Neuronal stem cell (in vitro differentiated cells): ENCODE results near the gene CSF1R.
A peak's percentile ranks its signal among the peaks of the same experiment; 100 is the strongest.

ENCODE experiments used
- DNase-seq: peaks from one replicate; pipeline ENCODE4 v3.0.0-alpha.2; 2013; ENCODE audit warnings: low spot score
- H2AFZ ChIP-seq: one replicate; pipeline ENCODE4 v1.6.1; 2013; ENCODE audit warnings: mild to moderate bottlenecking, low read length, inconsistent platforms
- H2AK5ac ChIP-seq: 2 replicates; pipeline ENCODE4 v1.6.1; 2013; ENCODE audit warnings: low read depth, mild to moderate bottlenecking, inconsistent platforms, low read length, moderate library complexity, mixed read lengths
- H2BK120ac ChIP-seq: 2 replicates; pipeline ENCODE4 v1.6.1; 2013; ENCODE audit warnings: low read depth, mild to moderate bottlenecking, inconsistent platforms, low read length, moderate library complexity, mixed read lengths
- H2BK12ac ChIP-seq: one replicate; pipeline ENCODE4 v1.6.1; 2013; ENCODE audit warnings: low read length, inconsistent platforms
- H2BK15ac ChIP-seq: 2 replicates; pipeline ENCODE4 v1.6.1; 2013; ENCODE audit warnings: mild to moderate bottlenecking, low read length, inconsistent platforms, mixed read lengths
- H2BK5ac ChIP-seq: one replicate; pipeline ENCODE4 v1.6.1; 2013; ENCODE audit warnings: inconsistent platforms, mild to moderate bottlenecking, low read length, moderate library complexity
- H3K14ac ChIP-seq: one replicate; pipeline ENCODE4 v1.6.1; 2013; ENCODE audit warnings: low read length, inconsistent platforms
- H3K18ac ChIP-seq: 2 replicates; pipeline ENCODE4 v1.6.1; 2013; ENCODE audit warnings: low read length, inconsistent platforms
- H3K23ac ChIP-seq: 2 replicates; pipeline ENCODE4 v1.6.1; 2013; ENCODE audit warnings: low read depth, mild to moderate bottlenecking, mixed read lengths, low read length, inconsistent platforms; ENCODE audit not compliant: poor library complexity
- H3K27ac ChIP-seq: replicated peaks from 3 replicates; pipeline ENCODE4 v1.5.1; 2013; ENCODE audit warnings: low read length, inconsistent platforms
- H3K27me3 ChIP-seq, 3 experiments: 2 replicates each; pipeline ENCODE4 v1.6.1; 2013; ENCODE audit warnings: low read length in 3 of 3, mild to moderate bottlenecking in 2 of 3, inconsistent platforms in 1 of 3, low read depth in 1 of 3, mixed read lengths in 1 of 3, moderate library complexity in 1 of 3; ENCODE audit not compliant: control insufficient read depth in 3 of 3, insufficient read depth in 3 of 3
- H3K36me3 ChIP-seq, 2 donors: replicated peaks in 1 of 2; 2 replicates each; pipeline ENCODE4 v1.6.1; 2013; ENCODE audit warnings: low read length in 2 of 2; ENCODE audit not compliant: control insufficient read depth in 2 of 2, insufficient read depth in 2 of 2
- H3K4ac ChIP-seq: 2 replicates; pipeline ENCODE4 v1.6.1; 2013; ENCODE audit warnings: inconsistent platforms, mild to moderate bottlenecking, low read length, moderate library complexity
- H3K4me1 ChIP-seq, 2 donors: 1 replicate in 1 of 2; 2 replicates in 1 of 2; pipeline ENCODE4 v1.6.1; 2013; ENCODE audit warnings: low read length in 2 of 2, low read depth in 1 of 2; ENCODE audit not compliant: control insufficient read depth in 2 of 2, insufficient read depth in 1 of 2
- H3K4me2 ChIP-seq: one replicate; pipeline ENCODE4 v1.6.1; 2013; ENCODE audit warnings: mild to moderate bottlenecking, low read length, inconsistent platforms; ENCODE audit not compliant: insufficient read depth, poor library complexity, severe bottlenecking
- H3K4me3 ChIP-seq, 2 donors: 2 replicates each; pipeline ENCODE4 v1.5.1; 2013; ENCODE audit warnings: low read length in 2 of 2, mild to moderate bottlenecking in 2 of 2, inconsistent platforms in 1 of 2, moderate library complexity in 1 of 2
- H3K79me1 ChIP-seq: one replicate; pipeline ENCODE4 v1.6.1; 2013; ENCODE audit warnings: low read depth, mild to moderate bottlenecking, inconsistent platforms, low read length, moderate library complexity
- H3K9ac ChIP-seq: one replicate; pipeline ENCODE4 v1.6.1; 2013; ENCODE audit warnings: mild to moderate bottlenecking, low read depth, low read length, inconsistent platforms; ENCODE audit not compliant: poor library complexity
- H3K9me3 ChIP-seq, 2 donors: replicated peaks in 1 of 2; 2 replicates each; pipeline versions ENCODE3 to v1.6.1; 2013; ENCODE audit warnings: low read length in 2 of 2, mild to moderate bottlenecking in 2 of 2, inconsistent platforms in 1 of 2, low read depth in 1 of 2, mixed read lengths in 1 of 2, moderate library complexity in 1 of 2; ENCODE audit not compliant: control insufficient read depth in 2 of 2, insufficient read depth in 1 of 2
- H4K8ac ChIP-seq: one replicate; pipeline ENCODE4 v1.6.1; 2013; ENCODE audit warnings: low read depth, mild to moderate bottlenecking, inconsistent platforms, low read length, moderate library complexity
- H4K91ac ChIP-seq: one replicate; pipeline ENCODE4 v1.6.1; 2013; ENCODE audit warnings: low read length, low read depth, mild to moderate bottlenecking, inconsistent platforms; ENCODE audit not compliant: poor library complexity
- WGBS, 2 donors: extraction: QIAGEN DNeasy Blood & Tissue Kit; methylation state at CpG; one replicate each; pipeline ENCODE4 v1.1.7; 2013; ENCODE audit warnings: missing lambda C conversion rate in 2 of 2, mixed read lengths in 1 of 2; ENCODE audit not compliant: insufficient read length in 2 of 2, insufficient replicate concordance in 1 of 2; ENCODE audit errors: extremely low coverage in 2 of 2; 5-methylcytosine and 5-hydroxymethylcytosine counted together

The CSF1R gene

DNA sequence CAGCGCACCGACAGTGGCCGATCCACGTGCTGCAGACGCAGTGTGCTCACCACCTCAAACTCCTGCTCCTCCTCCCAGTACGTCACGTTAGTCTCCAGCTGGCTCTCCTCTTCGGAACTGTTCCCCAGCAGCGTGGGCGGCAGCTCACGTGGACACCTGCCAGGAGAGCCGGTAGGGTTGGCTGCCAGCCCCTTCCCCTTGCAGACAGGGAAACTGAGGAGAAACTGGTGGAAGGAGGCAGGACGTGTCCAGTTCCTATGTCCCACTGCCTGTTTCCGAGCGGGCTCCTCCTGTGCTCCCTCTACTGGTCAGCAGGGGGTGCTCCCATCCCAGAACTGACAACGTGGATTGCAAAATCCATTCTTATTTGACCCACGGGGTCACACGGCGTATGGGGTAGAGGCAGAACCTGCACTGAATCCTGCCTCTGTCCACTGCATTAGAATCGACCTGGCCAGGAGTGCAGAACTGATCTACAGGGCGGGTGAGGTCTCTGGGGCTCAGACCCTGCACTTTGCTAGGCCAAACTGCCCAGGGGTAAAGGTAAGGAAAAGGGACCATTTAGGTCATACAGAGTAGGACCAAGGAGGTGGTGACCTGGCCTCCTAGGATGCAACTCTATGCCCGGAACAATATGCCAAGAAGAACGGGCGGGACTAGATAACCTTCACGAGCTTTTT lies 43.6 kb upstream of the CSF1R start:
- Histone ChIP-seq H3K27ac (no peak overlapping the region), H3K9ac (peak overlapping the region; percentile 79), H3K23ac (peak overlapping the region; percentile 25), H3K4ac (peak overlapping the region; percentile 6), H3K4me2 (no peak overlapping the region), H3K9me3 (no peaks in the 10 kb centered on the region), H3K79me1 (no peaks in the 10 kb centered on the region), H2AFZ (peak overlapping the region; percentile 53), H2AK5ac (peak overlapping the region; percentile 27), H2BK120ac (no peak overlapping the region), H3K14ac (no peak overlapping the region), H2BK12ac (peak overlapping the region; percentile 30), H3K36me3 (peaks cover 0 to 3% of the 10 kb centered on the region in 2 donors), H3K27me3 (no peaks in the 10 kb centered on the region), H4K91ac (no peak overlapping the region), H3K4me1 (peaks cover 4 to 8% of the 10 kb centered on the region in 2 donors), H3K18ac (peak overlapping the region; percentile 40), H3K4me3 (peak overlapping the region in 1 of 2 donors; percentile 58), H2BK5ac (no peak overlapping the region), H2BK15ac (peak overlapping the region; percentile 8), H4K8ac (peak overlapping the region; percentile 53)
- DNase-seq, result peak; percentile 62
- no CpG with 5 or more reads among the region's 25 CpGs for WGBS, 2 donors

- no peak overlapping the region for H3K4me2 ChIP-seq
- peak overlapping the region; percentile 6 for H3K4ac ChIP-seq
- peak overlapping the region; percentile 79 for H3K9ac ChIP-seq
- no peak overlapping the region for H3K27ac ChIP-seq
- WGBS, 2 donors, result no CpG with 5 or more reads among the region's 8 CpGs
- no peak overlapping the region for H4K91ac ChIP-seq
- H3K4me3 ChIP-seq, result peak overlapping the region in 1 of 2 donors; percentile 58
- H2AK5ac ChIP-seq, result peak overlapping the region; percentile 27
- H4K8ac ChIP-seq, result peak overlapping the region; percentile 53
- no peak overlapping the region for H2BK120ac ChIP-seq
- H3K27me3 ChIP-seq, result no peaks in the 10 kb centered on the region
- peaks cover 0 to 3% of the 10 kb centered on the region in 2 donors for H3K36me3 ChIP-seq
- peaks cover 3 to 8% of the 10 kb centered on the region in 2 donors for H3K4me1 ChIP-seq
- peak overlapping the region; percentile 25 for H3K23ac ChIP-seq
- H2AFZ ChIP-seq, result peak overlapping the region; percentile 53
- H3K14ac ChIP-seq, result no peak overlapping the region
- no peaks in the 10 kb centered on the region for H3K9me3 ChIP-seq
- H2BK5ac ChIP-seq, result no peak overlapping the region
- H3K79me1 ChIP-seq, result no peaks in the 10 kb centered on the region
- peak overlapping the region; percentile 40 for H3K18ac ChIP-seq
- H2BK15ac ChIP-seq, result no peak overlapping the region
- DNase-seq, result no peak
- H2BK12ac ChIP-seq, result peak overlapping the region; percentile 30
Measured at GRCh38 chr5:150129454-150129812, 43.1 kb upstream of the CSF1R start.

DNA sequence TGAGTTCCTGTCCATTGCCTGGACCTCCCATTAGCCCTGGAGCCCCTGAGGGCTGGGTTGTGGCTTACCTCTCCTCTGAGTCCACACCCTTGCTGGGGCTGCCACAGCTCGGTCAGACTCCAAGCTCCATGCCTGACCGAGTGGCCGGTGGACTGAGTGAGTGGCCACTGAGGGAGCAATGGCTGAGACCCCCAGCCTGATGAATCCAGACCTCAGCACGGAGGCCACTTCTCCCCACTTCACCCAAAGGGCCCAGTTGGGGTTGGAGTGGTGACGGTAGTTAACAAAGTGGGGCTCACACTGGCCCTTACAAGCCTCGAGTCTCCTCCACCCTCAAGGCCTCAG lies 40.5 kb upstream of the CSF1R start:
- Histone ChIP-seq H3K23ac (no peak overlapping the region), H3K4me1 (peaks cover 2 to 8% of the 10 kb centered on the region in 2 donors), H3K79me1 (no peaks in the 10 kb centered on the region), H3K27me3 (no peaks in the 10 kb centered on the region), H2BK12ac (no peak overlapping the region), H3K9ac (peak overlapping the region; percentile 24), H2AFZ (no peak overlapping the region), H3K14ac (no peak overlapping the region), H4K91ac (no peak overlapping the region), H3K9me3 (no peaks in the 10 kb centered on the region), H2BK5ac (no peak overlapping the region), H3K4ac (no peak overlapping the region), H3K4me3 (no peak overlapping the region), H3K4me2 (no peak overlapping the region), H4K8ac (no peak overlapping the region), H3K18ac (peak overlapping the region; percentile 8), H3K27ac (no peak overlapping the region), H2BK15ac (no peak overlapping the region), H3K36me3 (peaks cover 0 to 3% of the 10 kb centered on the region in 2 donors), H2AK5ac (no peak overlapping the region), H2BK120ac (no peak overlapping the region)
- DNase-seq, result no peak
- WGBS, 2 donors, result no CpG with 5 or more reads among the region's 6 CpGs

GRCh38 chr5:150126199-150126920 lies 40.0 kb upstream of the CSF1R start:
- H3K14ac ChIP-seq, result no peak overlapping the region
- no peak overlapping the region for H3K23ac ChIP-seq
- peaks cover 2 to 8% of the 10 kb centered on the region in 2 donors for H3K4me1 ChIP-seq
- H2BK120ac ChIP-seq, result no peak overlapping the region
- H3K4me2 ChIP-seq, result no peak overlapping the region
- H2AFZ ChIP-seq, result no peak overlapping the region
- H3K79me1 ChIP-seq, result no peaks in the 10 kb centered on the region
- H3K27me3 ChIP-seq, result no peaks in the 10 kb centered on the region
- no peak overlapping the region for H3K4ac ChIP-seq
- H3K36me3 ChIP-seq, result peaks cover 0 to 3% of the 10 kb centered on the region in 2 donors
- no peak overlapping the region for H2BK12ac ChIP-seq
- no peak overlapping the region for H4K91ac ChIP-seq
- no peak for DNase-seq
- no peak overlapping the region for H3K4me3 ChIP-seq
- H2BK5ac ChIP-seq, result no peak overlapping the region
- H3K27ac ChIP-seq, result no peak overlapping the region
- H4K8ac ChIP-seq, result no peak overlapping the region
- H2AK5ac ChIP-seq, result peak overlapping the region; percentile 40
- H3K9ac ChIP-seq, result peak overlapping the region; percentile 64
- WGBS, 2 donors, result no CpG with 5 or more reads among the region's 10 CpGs
- no peak overlapping the region for H2BK15ac ChIP-seq
- no peaks in the 10 kb centered on the region for H3K9me3 ChIP-seq
- peak overlapping the region; percentile 6 for H3K18ac ChIP-seq
